ENCODE data around the gene CLPSL2. TPM values are rescaled to one million over a fixed set of nuclear protein-coding genes. Genes with fewer than 3 reads are reported as not detected.
A peak's percentile ranks its signal among the peaks of the same experiment; 100 is the strongest.

Gene CLPSL2
- total and polyA plus RNA-seq, 2 donors from 2014 or later, result not detected

DNA sequence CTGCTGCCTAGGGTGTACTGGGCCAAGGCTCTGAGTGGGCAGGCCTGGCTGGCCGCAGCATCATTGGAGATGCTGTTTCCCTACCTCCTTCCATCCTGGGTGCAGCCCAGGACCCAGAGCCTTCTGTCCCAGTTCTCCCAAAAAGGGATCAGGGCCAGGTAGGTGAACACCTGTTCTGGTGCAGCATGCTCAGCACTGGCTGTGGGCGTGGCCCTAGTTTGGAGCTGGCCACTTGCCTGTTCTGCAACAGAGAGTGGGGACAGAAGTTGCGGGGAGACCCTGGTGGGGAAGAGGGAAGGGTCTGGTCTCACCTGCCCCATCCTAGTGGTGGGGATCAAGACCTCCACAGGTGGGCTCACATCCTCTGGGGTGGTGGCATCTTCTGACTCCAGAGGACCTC is 40.9 kb upstream of the CLPSL2 start:
- peaks cover 3 to 28% (median 20%) of the 10 kb centered on the region in 3 donors for H3K4me1 ChIP-seq (ENCODE audit: control insufficient read depth in 2 of 3, insufficient read depth in 2 of 3, low read depth in 1 of 3, low read length in 3 of 3)
- FAIRE-seq, result no peak
- H3K9me3 ChIP-seq (ENCODE audit: control insufficient read depth in 2 of 3, insufficient read depth in 1 of 3, low read length in 3 of 3), result no peaks in the 10 kb centered on the region
- H3K27ac ChIP-seq (ENCODE audit: low read depth in 2 of 2, low read length in 2 of 2), result no peak overlapping the region
- H3K9ac ChIP-seq (ENCODE audit: low read length in 3 of 3), result no peak overlapping the region
- no peaks in the 10 kb centered on the region for H3K36me3 ChIP-seq (ENCODE audit: control insufficient read depth in 2 of 3, insufficient read depth in 3 of 3, low read length in 3 of 3)
- intact Hi-C loops (cut with DNase I), result loop anchor here (5.0 kb wide), 2 partner anchors 153 to 213 kb away; no protein-coding TSS in a partner anchor
- DNase-seq, result no peak
- H3K27me3 ChIP-seq (ENCODE audit: control insufficient read depth, insufficient read depth, low read length), result no peaks in the 10 kb centered on the region
- H3K4me3 ChIP-seq (ENCODE audit: low read length in 3 of 3), result no peak overlapping the region
- TF ChIP-seq, protein P1, sequence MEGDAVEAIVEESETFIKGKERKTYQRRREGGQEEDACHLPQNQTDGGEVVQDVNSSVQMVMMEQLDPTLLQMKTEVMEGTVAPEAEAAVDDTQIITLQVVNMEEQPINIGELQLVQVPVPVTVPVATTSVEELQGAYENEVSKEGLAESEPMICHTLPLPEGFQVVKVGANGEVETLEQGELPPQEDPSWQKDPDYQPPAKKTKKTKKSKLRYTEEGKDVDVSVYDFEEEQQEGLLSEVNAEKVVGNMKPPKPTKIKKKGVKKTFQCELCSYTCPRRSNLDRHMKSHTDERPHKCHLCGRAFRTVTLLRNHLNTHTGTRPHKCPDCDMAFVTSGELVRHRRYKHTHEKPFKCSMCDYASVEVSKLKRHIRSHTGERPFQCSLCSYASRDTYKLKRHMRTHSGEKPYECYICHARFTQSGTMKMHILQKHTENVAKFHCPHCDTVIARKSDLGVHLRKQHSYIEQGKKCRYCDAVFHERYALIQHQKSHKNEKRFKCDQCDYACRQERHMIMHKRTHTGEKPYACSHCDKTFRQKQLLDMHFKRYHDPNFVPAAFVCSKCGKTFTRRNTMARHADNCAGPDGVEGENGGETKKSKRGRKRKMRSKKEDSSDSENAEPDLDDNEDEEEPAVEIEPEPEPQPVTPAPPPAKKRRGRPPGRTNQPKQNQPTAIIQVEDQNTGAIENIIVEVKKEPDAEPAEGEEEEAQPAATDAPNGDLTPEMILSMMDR (IDR thresholded peaks at IDR 0.05; ENCODE audit: borderline replicate concordance, extremely low read depth, insufficient read depth), result no peak

GRCh38 chr6:35736253-35736894 is 40.0 kb upstream of the CLPSL2 start:
- H3K27ac ChIP-seq (ENCODE audit: low read depth in 2 of 2, low read length in 2 of 2), result no peak overlapping the region
- TF ChIP-seq, protein P1 (IDR thresholded peaks at IDR 0.05; ENCODE audit: borderline replicate concordance, extremely low read depth, insufficient read depth), result peak; percentile 89

DNA sequence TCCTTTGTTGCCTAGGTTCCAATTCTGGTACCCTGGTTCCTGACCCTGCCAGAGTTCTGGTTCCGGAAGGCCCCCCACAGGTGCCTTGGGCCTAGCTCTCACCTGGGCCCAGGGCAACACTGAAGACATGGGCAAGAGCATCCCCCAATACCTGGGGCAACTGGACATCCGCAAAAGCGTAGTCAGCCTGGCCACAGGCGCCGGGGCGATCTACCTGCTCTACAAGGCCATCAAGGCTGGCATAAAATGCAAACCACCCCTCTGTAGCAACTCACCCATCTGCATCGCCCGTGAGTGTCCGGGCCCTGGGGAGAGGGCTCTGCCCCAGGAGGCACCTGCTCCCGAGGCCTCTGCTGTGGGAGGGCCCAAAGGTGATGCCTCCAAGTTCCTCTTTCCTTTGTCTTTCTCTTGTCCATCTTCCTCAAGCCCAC is 39.4 kb upstream of the CLPSL2 start, which contains the start of gene ARMC12:
Gene ARMC12 (plus strand): TSS at position 51 of the 431 bp plus-strand sequence. CDS start 77 bp downstream, at position 128.
- intact Hi-C loops (cut with DNase I), result loop anchor here (5.0 kb wide), 2 partner anchors 155 to 215 kb away; no protein-coding TSS in a partner anchor
- FAIRE-seq, result no peak
- peaks cover 3 to 24% (median 17%) of the 10 kb centered on the region in 3 donors for H3K4me1 ChIP-seq (ENCODE audit: control insufficient read depth in 2 of 3, insufficient read depth in 2 of 3, low read depth in 1 of 3, low read length in 3 of 3)
- H3K36me3 ChIP-seq (ENCODE audit: control insufficient read depth in 2 of 3, insufficient read depth in 3 of 3, low read length in 3 of 3), result no peaks in the 10 kb centered on the region
- no peaks in the 10 kb centered on the region for H3K27me3 ChIP-seq (ENCODE audit: control insufficient read depth, insufficient read depth, low read length)
- no peak within 1 kb of the TSS for H3K27ac ChIP-seq (ENCODE audit: low read depth in 2 of 2, low read length in 2 of 2)
- no peak within 1 kb of the TSS for H3K4me3 ChIP-seq (ENCODE audit: low read length in 3 of 3)
- H3K9ac ChIP-seq (ENCODE audit: low read length in 3 of 3), result peak within 1 kb of the TSS in 1 of 3 donors; percentile 67
- no peaks in the 10 kb centered on the region for H3K9me3 ChIP-seq (ENCODE audit: control insufficient read depth in 2 of 3, insufficient read depth in 1 of 3, low read length in 3 of 3)
- TF ChIP-seq, protein P1 (IDR thresholded peaks at IDR 0.05; ENCODE audit: borderline replicate concordance, extremely low read depth, insufficient read depth), result no peak
- no peak for DNase-seq

More at GRCh38 chr6:35736253-35736894, 40.0 kb upstream of the CLPSL2 start:
- no peaks in the 10 kb centered on the region for H3K27me3 ChIP-seq (ENCODE audit: control insufficient read depth, insufficient read depth, low read length)
- no peak overlapping the region for H3K9ac ChIP-seq (ENCODE audit: low read length in 3 of 3)
- H3K36me3 ChIP-seq (ENCODE audit: control insufficient read depth in 2 of 3, insufficient read depth in 3 of 3, low read length in 3 of 3), result no peaks in the 10 kb centered on the region
- no peak overlapping the region for H3K4me3 ChIP-seq (ENCODE audit: low read length in 3 of 3)
- H3K9me3 ChIP-seq (ENCODE audit: control insufficient read depth in 2 of 3, insufficient read depth in 1 of 3, low read length in 3 of 3), result no peaks in the 10 kb centered on the region
- FAIRE-seq, result no peak
- peaks cover 3 to 24% (median 18%) of the 10 kb centered on the region in 3 donors for H3K4me1 ChIP-seq (ENCODE audit: control insufficient read depth in 2 of 3, insufficient read depth in 2 of 3, low read depth in 1 of 3, low read length in 3 of 3)
- DNase-seq, result peak; percentile 81 to 87 (median 85)
- intact Hi-C loops (cut with DNase I), result loop anchor here (5.0 kb wide), 2 partner anchors 154 to 214 kb away; no protein-coding TSS in a partner anchor
